Jurkat, Clone E6-1 (cell line): Measurements from ENCODE around the gene TRPM1.
"Not testable (repeated sequence)": the region's sequence is repeated elsewhere in the genome, so short reads cannot be mapped to it uniquely, and the experiment has no call there.

ENCODE experiments used
- DNase-seq: peaks from one replicate; pipeline ENCODE4 v3.0.0-alpha.2; 2011; ENCODE audit warnings: low read depth, low spot score
- H3K4me3 ChIP-seq: 2 replicates; pipeline ENCODE4 v1.5.1; 2011; ENCODE audit warnings: mild to moderate bottlenecking, low read length, control low read depth, moderate library complexity

TRPM1 gene

GRCh38 chr15:31088672-31089367, 12.7 kb downstream of the TRPM1 start:
- DNase-seq: no peak
- H3K4me3 ChIP-seq: no peak overlapping the region

GRCh38 chr15:31088041-31088440, 13.5 kb downstream of the TRPM1 start:
- DNase-seq, H3K4me3 ChIP-seq: not testable (repeated sequence)

GRCh38 chr15:31086344-31086743, 15.2 kb downstream of the TRPM1 start:
- no peak overlapping the region for H3K4me3 ChIP-seq
- DNase-seq: no peak

- H3K4me3 ChIP-seq: no peak overlapping the region
- DNase-seq: no peak
Measured at GRCh38 chr15:31085359-31085758, 16.2 kb downstream of the TRPM1 start.

GRCh38 chr15:31084176-31084575, 17.3 kb downstream of the TRPM1 start:
- no peak overlapping the region for H3K4me3 ChIP-seq
- no peak for DNase-seq

GRCh38 chr15:31083370-31083780, 18.1 kb downstream of the TRPM1 start:
- peak; percentile 60 for DNase-seq
- no peak overlapping the region for H3K4me3 ChIP-seq

GRCh38 chr15:31082771-31083369, 18.7 kb downstream of the TRPM1 start:
- H3K4me3 ChIP-seq: no peak overlapping the region
- DNase-seq: no peak

- H3K4me3 ChIP-seq: no peak overlapping the region
- no peak for DNase-seq
Measured at GRCh38 chr15:31081588-31082250, 19.8 kb downstream of the TRPM1 start.

- DNase-seq: no peak
- no peak overlapping the region for H3K4me3 ChIP-seq
Measured at GRCh38 chr15:31081056-31081455, 20.5 kb downstream of the TRPM1 start.

GRCh38 chr15:31080591-31081014, 20.9 kb downstream of the TRPM1 start:
- H3K4me3 ChIP-seq: no peak overlapping the region
- no peak for DNase-seq

GRCh38 chr15:31079519-31079918, 22.0 kb downstream of the TRPM1 start:
- no peak for DNase-seq
- H3K4me3 ChIP-seq: no peak overlapping the region

- no peak overlapping the region for H3K4me3 ChIP-seq
- no peak for DNase-seq
Measured at GRCh38 chr15:31078471-31078870, 23.1 kb downstream of the TRPM1 start.

GRCh38 chr15:31077941-31078340, 23.6 kb downstream of the TRPM1 start:
- no peak overlapping the region for H3K4me3 ChIP-seq
- DNase-seq: no peak

GRCh38 chr15:31077181-31077580, 24.3 kb downstream of the TRPM1 start:
- no peak for DNase-seq
- no peak overlapping the region for H3K4me3 ChIP-seq

- no peak overlapping the region for H3K4me3 ChIP-seq
- no peak for DNase-seq
Measured at GRCh38 chr15:31074321-31074720, 27.2 kb downstream of the TRPM1 start.

- no peak overlapping the region for H3K4me3 ChIP-seq
- DNase-seq: no peak
Measured at GRCh38 chr15:31070867-31071266, 30.7 kb downstream of the TRPM1 start.

- no peak for DNase-seq
- no peak overlapping the region for H3K4me3 ChIP-seq
Measured at GRCh38 chr15:31069360-31070000, 32.0 kb downstream of the TRPM1 start.

GRCh38 chr15:31067890-31068603, 33.5 kb downstream of the TRPM1 start:
- no peak for DNase-seq
- no peak overlapping the region for H3K4me3 ChIP-seq

GRCh38 chr15:31065824-31066223, 35.7 kb downstream of the TRPM1 start:
- DNase-seq: no peak
- no peak overlapping the region for H3K4me3 ChIP-seq
